Loucy (cell line): ENCODE results near the gene EIF3A.

Experiments
- H2AFZ ChIP-seq: fragments of 200-600 bp; sonication (generic); 2 replicates; pipeline ENCODE4 v1.6.0; 2016; ENCODE audit warnings: antibody characterized with exemption, mild to moderate bottlenecking, low read length, moderate library complexity
- H3F3A ChIP-seq: fragments of 200-600 bp; 2 replicates; pipeline ENCODE4 v1.6.0; 2016; ENCODE audit warnings: antibody characterized with exemption, low read depth, mild to moderate bottlenecking
- H3K27me3 ChIP-seq: fragments of 200-600 bp; sonication (generic); 2 replicates; pipeline ENCODE4 v1.6.1; 2014; ENCODE audit warnings: low read length, mild to moderate bottlenecking; ENCODE audit not compliant: insufficient read depth, poor library complexity, severe bottlenecking
- H3K36me3 ChIP-seq: fragments of 200-600 bp; sonication (generic); 2 replicates; pipeline ENCODE4 v1.6.1; 2016; ENCODE audit warnings: low read length; ENCODE audit not compliant: insufficient read depth
- H3K4me1 ChIP-seq: fragments of 200-600 bp; sonication (generic); 2 replicates; pipeline ENCODE4 v1.5.1; 2014; ENCODE audit warnings: low read length, mild to moderate bottlenecking; ENCODE audit not compliant: insufficient read depth, poor library complexity, severe bottlenecking
- H3K4me2 ChIP-seq: fragments of 200-600 bp; sonication (generic); 2 replicates; pipeline ENCODE4 v1.6.0; 2014; ENCODE audit warnings: antibody characterized with exemption, low read length, low read depth, mild to moderate bottlenecking; ENCODE audit not compliant: poor library complexity, severe bottlenecking
- H3K4me3 ChIP-seq: fragments of 200-600 bp; sonication (generic); 2 replicates; pipeline ENCODE4 v1.5.1; 2014; ENCODE audit warnings: low read length, mild to moderate bottlenecking, mixed read lengths; ENCODE audit not compliant: poor library complexity, severe bottlenecking
- H3K79me2 ChIP-seq: fragments of 200-600 bp; sonication (generic); 2 replicates; pipeline ENCODE4 v1.6.1; 2014; ENCODE audit warnings: low read length; ENCODE audit not compliant: insufficient read depth
- H3K9ac ChIP-seq: fragments of 200-600 bp; sonication (generic); 2 replicates; pipeline ENCODE4 v1.6.0; 2014; ENCODE audit warnings: mild to moderate bottlenecking, low read depth, low read length, moderate library complexity; ENCODE audit not compliant: poor library complexity, severe bottlenecking
- H3K9me2 ChIP-seq: fragments of 200-600 bp; sonication (generic); replicated peaks from 2 replicates; pipeline ENCODE4 v1.6.1; 2016; ENCODE audit warnings: low read depth, low read length, mixed read lengths
- H3K9me3 ChIP-seq: fragments of 200-600 bp; sonication (generic); 2 replicates; pipeline ENCODE4 v1.6.1; 2014; ENCODE audit warnings: mild to moderate bottlenecking, antibody characterized with exemption, low read length, low read depth; ENCODE audit not compliant: insufficient read depth
- H4K20me1 ChIP-seq: fragments of 200-600 bp; sonication (generic); 2 replicates; pipeline ENCODE4 v1.6.0; 2014; ENCODE audit warnings: antibody characterized with exemption, low read length, mild to moderate bottlenecking; ENCODE audit not compliant: insufficient read depth, poor library complexity, severe bottlenecking
- CTCF ChIP-seq: fragments of 200-600 bp; sonication (generic); conservative IDR thresholded peaks from 2 replicates; pipeline ENCODE4 v1.5.1; 2014; ENCODE audit warnings: mild to moderate bottlenecking, antibody characterized with exemption, low read length
- EZH2phosphoT487 ChIP-seq: fragments of 200-600 bp; IDR thresholded peaks from 2 replicates; pipeline ENCODE4 v1.6.1; 2018; ENCODE audit warnings: antibody characterized with exemption, mild to moderate bottlenecking, moderate library complexity, borderline replicate concordance

Gene EIF3A

GRCh38 chr10:119049777-119050176, 30.8 kb downstream of the EIF3A start:
- no peaks in the 10 kb centered on the region for H3K9me3 ChIP-seq
- no peak overlapping the region for H3K4me2 ChIP-seq
- H3K9ac ChIP-seq: no peak overlapping the region
- H3F3A ChIP-seq: no peaks in the 10 kb centered on the region
- H3K27me3 ChIP-seq: no peaks in the 10 kb centered on the region
- H3K9me2 ChIP-seq: no peaks in the 10 kb centered on the region
- no peak overlapping the region for H3K4me3 ChIP-seq
- H3K36me3 ChIP-seq: peaks cover 99% of the 10 kb centered on the region
- no peaks in the 10 kb centered on the region for H3K4me1 ChIP-seq
- TF ChIP-seq CTCF: no peak
- TF ChIP-seq EZH2phosphoT487: no peak
- no peak overlapping the region for H2AFZ ChIP-seq
- peaks cover 16% of the 10 kb centered on the region for H4K20me1 ChIP-seq
- peaks cover 21% of the 10 kb centered on the region; the same call in 1 of the 2 replicates for H3K79me2 ChIP-seq

GRCh38 chr10:119049361-119049760, 31.3 kb downstream of the EIF3A start:
- H3K4me2 ChIP-seq: no peak overlapping the region
- H4K20me1 ChIP-seq: peaks cover 16% of the 10 kb centered on the region
- H3K9me2 ChIP-seq: no peaks in the 10 kb centered on the region
- H2AFZ ChIP-seq: no peak overlapping the region
- no peak overlapping the region for H3K9ac ChIP-seq
- no peaks in the 10 kb centered on the region for H3K4me1 ChIP-seq
- TF ChIP-seq EZH2phosphoT487 (no peak), CTCF (no peak)
- H3K4me3 ChIP-seq: no peak overlapping the region
- no peaks in the 10 kb centered on the region for H3K9me3 ChIP-seq
- H3K79me2 ChIP-seq: peaks cover 21% of the 10 kb centered on the region; the same call in 1 of the 2 replicates
- H3F3A ChIP-seq: no peaks in the 10 kb centered on the region
- H3K27me3 ChIP-seq: no peaks in the 10 kb centered on the region
- H3K36me3 ChIP-seq: peaks cover 98% of the 10 kb centered on the region

- Histone ChIP-seq H2AFZ (no peak overlapping the region), H3K9ac (no peak overlapping the region), H3F3A (no peaks in the 10 kb centered on the region), H3K79me2 (peaks cover 32% of the 10 kb centered on the region), H3K4me3 (no peak overlapping the region), H3K4me1 (no peaks in the 10 kb centered on the region), H3K4me2 (no peak overlapping the region), H4K20me1 (peaks cover 17% of the 10 kb centered on the region), H3K36me3 (peaks cover 95% of the 10 kb centered on the region), H3K9me3 (no peaks in the 10 kb centered on the region), H3K27me3 (no peaks in the 10 kb centered on the region), H3K9me2 (no peaks in the 10 kb centered on the region)
- TF ChIP-seq CTCF (no peak), EZH2phosphoT487 (no peak)
Observed at GRCh38 chr10:119045561-119045960, 35.1 kb downstream of the EIF3A start.
